HG02588 (cell line): ENCODE results near the gene SERF2.
A peak's percentile ranks its signal among the peaks of the same experiment; 100 is the strongest.

Source experiments
- ATAC-seq: cut with Tn5 transposase; IDR thresholded peaks from one replicate; pipeline ENCODE4 v1.9.1; 2021; ENCODE audit warnings: mild to moderate bottlenecking, moderate library complexity; ENCODE audit not compliant: unreplicated experiment

SERF2 gene

DNA sequence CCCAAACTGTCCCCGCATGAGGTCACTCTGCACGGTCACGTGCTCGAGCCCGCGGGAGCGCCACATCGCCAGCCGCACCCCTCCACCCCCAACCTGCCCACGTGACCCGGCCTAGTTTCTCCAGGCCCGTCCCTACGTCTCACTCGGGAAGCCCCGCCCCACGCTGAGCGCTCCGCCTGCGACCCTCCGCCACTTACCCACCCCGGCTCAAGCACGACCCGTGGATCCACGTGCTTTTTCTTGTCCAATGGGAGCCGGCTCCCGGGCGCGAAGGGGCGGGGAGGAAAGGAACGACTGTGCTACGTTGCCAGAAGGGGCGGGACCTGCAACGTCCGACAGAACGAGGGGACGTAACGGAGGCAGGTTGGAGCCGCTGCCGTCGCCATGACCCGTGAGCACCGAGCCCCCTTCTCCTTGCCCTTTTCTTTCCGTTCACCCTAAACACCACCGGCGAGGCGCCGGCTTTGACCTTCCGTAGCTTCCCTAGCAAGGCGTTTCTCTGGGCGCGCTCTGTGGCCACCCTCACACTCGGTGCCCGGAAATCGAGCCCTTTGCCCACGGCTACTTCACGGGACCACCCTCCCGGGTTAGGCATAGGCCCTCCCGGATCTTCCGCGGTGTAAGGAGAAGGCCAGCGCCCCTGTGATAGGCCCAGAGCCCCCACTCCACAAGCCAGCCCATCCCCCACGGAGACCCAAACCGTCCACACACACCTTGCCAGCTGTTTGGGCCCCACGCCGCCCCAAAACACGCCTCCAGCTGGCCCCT lies at the start of gene SERF2:
Gene SERF2, plus strand, starts transcription at position 328 of the 768 bp plus-strand sequence. Its CDS starts 57 bp downstream, at position 385.
- ATAC-seq = peak; percentile 86

- peak; percentile 81 for ATAC-seq
Measured at GRCh38 chr15:43746245-43746902, 45.7 kb upstream of the SERF2 start, which contains the start of gene PDIA3. PDIA3 (plus strand) TSS chr15:43746438; CDS start chr15:43746540, 102 bp downstream.

DNA sequence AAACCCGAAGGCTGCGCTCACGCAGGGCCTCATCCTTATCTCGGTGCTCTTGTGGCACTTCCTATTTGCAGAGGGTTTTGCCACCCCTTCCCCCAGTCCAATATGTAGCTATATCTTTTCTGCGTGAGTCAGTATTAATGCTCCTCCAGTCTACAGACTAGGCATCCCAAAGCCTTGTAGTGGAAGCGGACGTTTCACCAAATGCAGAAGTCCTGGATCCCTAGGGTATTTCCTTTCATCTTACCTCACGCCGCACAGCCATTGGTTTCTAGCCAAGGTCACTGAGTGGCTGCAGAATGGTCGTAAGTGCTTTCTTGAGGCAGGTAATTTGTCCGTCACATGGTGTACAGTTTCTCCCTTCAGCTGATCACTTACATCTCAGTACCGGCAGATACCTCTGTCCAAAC lies 45.2 kb upstream of the SERF2 start:
- peak; percentile 1 for ATAC-seq

GRCh38 chr15:43748376-43748775 lies 43.7 kb upstream of the SERF2 start:
- ATAC-seq = no peak

GRCh38 chr15:43749690-43750345 lies 42.3 kb upstream of the SERF2 start:
- ATAC-seq = no peak

GRCh38 chr15:43751885-43752284 lies 40.2 kb upstream of the SERF2 start:
- ATAC-seq = no peak

GRCh38 chr15:43762824-43763223 lies 29.3 kb upstream of the SERF2 start:
- no peak for ATAC-seq

DNA sequence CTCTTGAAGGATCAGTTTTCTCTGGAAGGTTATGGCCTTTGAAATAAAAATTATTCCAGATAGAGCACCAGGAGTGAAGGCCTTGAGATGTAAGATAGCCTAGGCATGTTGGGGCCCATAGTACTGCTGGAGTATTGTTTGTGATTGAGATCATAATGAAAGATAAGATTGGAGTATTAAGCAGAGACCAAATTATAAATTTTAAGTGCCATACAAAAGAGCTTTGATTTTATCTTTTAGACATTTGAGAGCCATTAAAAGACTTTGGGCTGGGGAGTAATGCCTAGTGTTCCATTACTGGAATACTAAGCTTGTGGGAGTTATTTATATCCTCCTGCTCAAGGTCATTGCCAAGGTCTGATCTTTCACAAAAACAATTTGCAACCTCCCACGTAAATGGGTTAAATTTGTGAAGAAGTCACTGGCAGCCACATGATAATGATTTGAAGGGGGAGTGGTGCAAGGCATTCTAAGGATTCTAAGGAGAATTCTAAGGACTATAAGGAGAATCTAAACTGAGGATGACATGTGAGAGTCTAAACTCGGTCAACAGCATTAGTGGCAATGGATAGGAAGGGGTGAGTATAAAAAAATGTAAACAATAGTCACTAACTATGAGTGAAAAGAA lies 28.2 kb upstream of the SERF2 start:
- ATAC-seq = no peak

DNA sequence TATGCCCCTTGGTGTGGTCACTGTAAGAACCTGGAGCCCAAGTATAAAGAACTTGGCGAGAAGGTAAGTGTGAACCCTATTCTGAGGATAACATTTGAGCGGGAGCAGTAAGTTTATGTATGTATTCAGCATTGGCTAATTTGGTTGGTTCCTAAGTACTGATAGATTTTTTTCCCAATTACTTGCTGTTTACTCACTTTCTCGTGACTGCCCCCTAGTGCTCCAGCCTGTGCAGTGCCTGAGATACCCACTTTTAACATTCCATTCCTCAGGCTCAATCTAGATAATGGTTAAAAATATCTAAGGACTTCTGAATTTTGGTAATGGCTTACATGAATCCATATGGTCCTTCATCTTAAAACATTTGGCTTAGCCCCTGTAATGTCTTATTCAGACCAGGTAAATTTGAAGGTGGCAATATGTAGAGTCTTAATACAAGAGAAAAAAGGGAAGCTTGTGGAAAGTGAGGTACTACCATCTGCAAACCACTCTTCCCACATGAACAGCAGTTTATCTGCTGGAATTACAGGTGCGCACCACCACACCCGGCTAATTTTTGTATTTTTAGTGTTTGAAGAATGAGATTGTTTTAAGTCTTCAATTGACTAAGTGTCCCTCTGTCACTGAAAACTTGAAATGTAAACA lies 22.4 kb upstream of the SERF2 start:
- no peak for ATAC-seq

GRCh38 chr15:43771816-43772215 lies 20.3 kb upstream of the SERF2 start:
- ATAC-seq = no peak

DNA sequence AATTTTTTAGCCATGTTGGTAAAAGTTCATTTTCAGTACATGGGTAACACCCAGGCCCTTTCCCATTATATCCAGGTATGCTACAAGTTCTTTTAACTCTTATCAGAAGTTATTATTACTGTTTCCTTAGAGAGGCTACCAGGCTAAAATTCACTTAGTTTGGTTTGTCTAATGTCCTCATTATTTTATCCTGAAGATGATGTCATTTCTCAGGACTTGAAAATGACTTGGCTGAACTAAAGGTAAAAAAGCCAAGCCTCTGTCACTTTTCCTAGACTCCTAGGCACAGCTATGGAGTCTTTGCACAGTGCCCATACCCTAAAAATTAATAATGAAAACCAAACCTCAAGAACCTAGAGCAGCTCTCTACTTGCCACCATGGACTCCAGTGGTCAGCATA lies 19.5 kb upstream of the SERF2 start:
- ATAC-seq = no peak

DNA sequence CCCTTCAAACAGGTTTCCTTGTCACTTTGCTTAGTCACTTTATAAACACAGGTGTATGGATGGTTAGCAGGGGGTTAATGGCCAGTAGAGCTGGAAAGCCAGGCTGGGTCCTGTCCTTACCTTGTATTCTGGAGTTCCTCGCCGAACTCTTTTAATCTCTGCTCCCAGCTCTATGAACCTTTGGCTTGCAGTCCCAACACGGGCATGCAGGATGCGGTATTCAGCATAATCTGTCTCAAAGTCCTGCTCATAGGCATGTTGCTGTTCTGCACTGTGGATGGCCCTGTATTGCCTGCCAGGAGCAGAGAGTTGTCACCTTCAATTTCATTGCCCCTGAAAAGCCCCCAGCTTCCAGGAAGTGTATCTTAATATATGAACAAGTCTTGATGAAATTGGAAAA lies 18.1 kb upstream of the SERF2 start:
- ATAC-seq = no peak

GRCh38 chr15:43775411-43775965 lies 16.6 kb upstream of the SERF2 start:
- ATAC-seq = no peak

GRCh38 chr15:43776101-43776717 lies 15.9 kb upstream of the SERF2 start:
- peak; percentile 71 for ATAC-seq

DNA sequence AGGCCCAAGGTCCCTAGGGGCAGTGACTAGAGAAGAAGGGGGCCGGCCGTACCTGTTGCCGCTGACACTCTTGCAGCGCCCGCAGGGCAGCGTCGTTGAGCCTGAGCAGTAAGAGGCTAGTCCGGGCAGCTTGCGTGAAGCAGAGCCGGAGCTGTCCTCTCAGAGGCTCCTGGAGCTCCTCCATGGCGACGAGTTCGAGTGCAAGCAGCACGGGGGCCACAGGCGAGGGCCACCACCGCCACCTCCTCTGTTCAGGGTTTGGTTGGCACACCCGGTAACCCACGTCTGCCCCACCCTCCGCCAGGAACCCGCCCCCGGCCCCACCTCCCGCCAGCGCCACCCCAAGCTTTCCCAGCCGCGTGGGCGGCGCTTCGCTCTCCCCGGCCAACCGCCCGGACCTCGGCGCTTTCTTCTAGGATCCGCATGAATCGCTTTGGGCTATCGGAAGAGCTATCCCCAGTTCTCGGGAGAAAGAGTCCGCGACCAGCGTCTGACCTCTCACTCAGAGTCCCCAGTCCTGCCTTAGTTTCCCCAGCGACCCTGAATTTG lies 15.3 kb upstream of the SERF2 start, which contains the start of gene ELL3:
Gene ELL3, minus strand, starts transcription at position 249 of the 549 bp plus-strand sequence. Its CDS starts 65 bp downstream, at position 184.
- ATAC-seq = peak; percentile 40

DNA sequence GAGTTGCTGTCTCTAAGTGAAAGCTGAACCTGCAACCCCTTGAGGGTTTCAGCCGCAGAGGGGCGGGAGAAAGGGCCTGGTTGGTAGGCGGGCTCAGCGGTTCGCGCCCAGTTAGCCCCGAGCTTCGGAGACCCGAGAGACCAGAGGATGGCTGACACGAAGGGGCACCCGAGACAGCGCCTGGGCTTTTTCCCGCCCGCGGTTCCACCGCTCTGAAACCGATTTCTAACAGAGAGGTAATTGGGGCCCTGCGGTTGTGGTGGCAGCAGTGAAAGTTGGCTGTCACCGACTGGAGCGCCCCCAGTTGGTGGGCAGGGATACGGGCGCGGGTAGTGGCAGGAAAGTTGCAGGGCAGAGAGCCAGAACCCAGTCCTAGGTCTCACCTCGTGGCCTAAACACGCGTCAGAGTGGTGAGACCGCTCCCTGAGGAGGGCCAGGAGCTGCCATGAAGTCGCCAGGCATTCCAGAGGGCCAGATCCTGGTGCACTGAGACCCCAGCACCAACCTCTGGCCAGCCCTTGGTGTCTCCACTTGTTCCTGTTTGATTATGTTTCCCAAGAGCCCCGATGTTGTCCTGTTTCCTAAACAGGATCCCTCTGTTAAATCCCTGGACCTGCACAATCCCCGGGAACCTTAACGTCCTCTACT lies 14.7 kb upstream of the SERF2 start:
- ATAC-seq = peak; percentile 32

GRCh38 chr15:43779016-43779415 lies 13.1 kb upstream of the SERF2 start:
- no peak for ATAC-seq

GRCh38 chr15:43789409-43789808 lies 2.7 kb upstream of the SERF2 start:
- ATAC-seq = no peak
